Measurements from ENCODE around the gene ZNF575. TPM values are rescaled to one million over a fixed set of nuclear protein-coding genes. Genes with fewer than 3 reads are reported as not detected.

Gene ZNF575
- total RNA-seq, 1 experiment from 2014 or later = 6.5 TPM

- Histone ChIP-seq H4K20me1 (ENCODE audit: insufficient read depth) (no peaks in the 10 kb centered on the region), H3K4me1 (replicated peaks; ENCODE audit: insufficient read depth) (no peaks in the 10 kb centered on the region), H3K27ac (no peak overlapping the region), H3K79me2 (ENCODE audit: low read depth) (no peaks in the 10 kb centered on the region), H2AFZ (no peak overlapping the region), H3F3A (ENCODE audit: insufficient read depth, low read depth) (peaks cover 4% of the 10 kb centered on the region; the same call in 1 of the 2 replicates), H3K9me2 (ENCODE audit: insufficient read depth) (no peaks in the 10 kb centered on the region), H3K27me3 (ENCODE audit: insufficient read depth, low read depth) (no peaks in the 10 kb centered on the region), H3K4me3 (no peak overlapping the region), H3K36me3 (ENCODE audit: low read depth) (no peaks in the 10 kb centered on the region), H3K9me3 (ENCODE audit: insufficient read depth, low read depth) (no peaks in the 10 kb centered on the region), H3K4me2 (no peak overlapping the region)
- CTCF ChIA-PET = no interaction called here
- BruUV-seq (replicated peaks) = no TSS peak
- TF ChIP-seq EZH2 (IDR thresholded peaks at IDR 0.05; ENCODE audit: low read depth) = no peak
- TF ChIP-seq CTCF (conservative IDR thresholded peaks at IDR 0.05) = no peak
- POLR2A ChIA-PET (ENCODE audit: unreplicated experiment) = no interaction called here
- intact Hi-C loops (cut with micrococcal nuclease; ENCODE audit: unreplicated experiment) = no loop called here
- DNase-seq = no peak
Observed at GRCh38 chr19:43486412-43486811, 46.6 kb upstream of the ZNF575 start.

- no TSS peak for BruUV-seq (replicated peaks)
- no peaks in the 10 kb centered on the region for H3K27me3 ChIP-seq (ENCODE audit: insufficient read depth, low read depth)
- ChIA-PET POLR2A (ENCODE audit: unreplicated experiment) (no interaction called here), CTCF (no interaction called here)
- no peak overlapping the region for H2AFZ ChIP-seq
- no peak for TF ChIP-seq EZH2 (IDR thresholded peaks at IDR 0.05; ENCODE audit: low read depth)
- no peak for TF ChIP-seq CTCF (conservative IDR thresholded peaks at IDR 0.05)
- H3K9me2 ChIP-seq (ENCODE audit: insufficient read depth) = no peaks in the 10 kb centered on the region
- DNase-seq = no peak
- peaks cover 4% of the 10 kb centered on the region; the same call in 1 of the 2 replicates for H3F3A ChIP-seq (ENCODE audit: insufficient read depth, low read depth)
- H3K4me2 ChIP-seq = no peak overlapping the region
- H3K4me1 ChIP-seq (replicated peaks; ENCODE audit: insufficient read depth) = no peaks in the 10 kb centered on the region
- H3K79me2 ChIP-seq (ENCODE audit: low read depth) = no peaks in the 10 kb centered on the region
- H3K9me3 ChIP-seq (ENCODE audit: insufficient read depth, low read depth) = no peaks in the 10 kb centered on the region
- intact Hi-C loops (cut with micrococcal nuclease; ENCODE audit: unreplicated experiment) = no loop called here
- no peaks in the 10 kb centered on the region for H3K36me3 ChIP-seq (ENCODE audit: low read depth)
- H3K27ac ChIP-seq = no peak overlapping the region
- no peaks in the 10 kb centered on the region for H4K20me1 ChIP-seq (ENCODE audit: insufficient read depth)
- no peak overlapping the region for H3K4me3 ChIP-seq
Observed at GRCh38 chr19:43488179-43488578, 44.8 kb upstream of the ZNF575 start.

GRCh38 chr19:43489310-43489709 lies 43.7 kb upstream of the ZNF575 start:
- intact Hi-C loops (cut with micrococcal nuclease; ENCODE audit: unreplicated experiment) = no loop called here
- no peaks in the 10 kb centered on the region for H3K79me2 ChIP-seq (ENCODE audit: low read depth)
- TF ChIP-seq EZH2 (IDR thresholded peaks at IDR 0.05; ENCODE audit: low read depth) = no peak
- TF ChIP-seq CTCF (conservative IDR thresholded peaks at IDR 0.05) = no peak
- H3K9me2 ChIP-seq (ENCODE audit: insufficient read depth) = no peaks in the 10 kb centered on the region
- H4K20me1 ChIP-seq (ENCODE audit: insufficient read depth) = no peaks in the 10 kb centered on the region
- H3K27me3 ChIP-seq (ENCODE audit: insufficient read depth, low read depth) = no peaks in the 10 kb centered on the region
- H3F3A ChIP-seq (ENCODE audit: insufficient read depth, low read depth) = 0 out of 2 replicates have a peak, but pooled peaks cover 3% of the 10 kb centered on the region
- H3K27ac ChIP-seq = no peak overlapping the region
- H3K4me2 ChIP-seq = no peak overlapping the region
- no peaks in the 10 kb centered on the region for H3K36me3 ChIP-seq (ENCODE audit: low read depth)
- POLR2A ChIA-PET (ENCODE audit: unreplicated experiment) = no interaction called here
- no TSS peak for BruUV-seq (replicated peaks)
- H3K4me3 ChIP-seq = no peak overlapping the region
- no peaks in the 10 kb centered on the region for H3K4me1 ChIP-seq (replicated peaks; ENCODE audit: insufficient read depth)
- no peaks in the 10 kb centered on the region for H3K9me3 ChIP-seq (ENCODE audit: insufficient read depth, low read depth)
- no peak for DNase-seq
- H2AFZ ChIP-seq = no peak overlapping the region
- CTCF ChIA-PET = no interaction called here
